Kasumi-1 (cell line): ENCODE data around the gene EVA1B.
A peak's percentile ranks its signal among the peaks of the same experiment; 100 is the strongest.

Experiments used
- DNase-seq, 2 experiments: peaks; one replicate each; lab custom pipeline; 2025; lab: John Stamatoyannopoulos, UW

Gene EVA1B

GRCh38 chr1:36323636-36324352 is at the start of gene EVA1B:
Gene EVA1B, minus strand, starts transcription at chr1:36323645. Its CDS starts 608 bp downstream, at chr1:36323037.
- peak; percentile 69 to 73 for DNase-seq

- DNase-seq, result no peak
These were observed 49.2 kb upstream of the EVA1B start for GRCh38 chr1:36372617-36373016.

GRCh38 chr1:36369061-36369861 is 45.8 kb upstream of the EVA1B start:
- peak; percentile 65 to 74 for DNase-seq

- no peak for DNase-seq
These were observed 44.4 kb upstream of the EVA1B start for GRCh38 chr1:36367798-36368197.

- DNase-seq, result no peak
These were observed 43.6 kb upstream of the EVA1B start for GRCh38 chr1:36367066-36367465.

- DNase-seq, result peak; percentile 98
These were observed 42.7 kb upstream of the EVA1B start for GRCh38 chr1:36366091-36366661.

GRCh38 chr1:36365381-36365780 is 41.9 kb upstream of the EVA1B start:
- peak; percentile 23 to 40 for DNase-seq

GRCh38 chr1:36359911-36360550 is 36.6 kb upstream of the EVA1B start:
- no peak for DNase-seq

GRCh38 chr1:36359383-36359782 is 35.9 kb upstream of the EVA1B start:
- DNase-seq, result no peak

- no peak for DNase-seq
These were observed 35.2 kb upstream of the EVA1B start for GRCh38 chr1:36358514-36359084.

- DNase-seq, result no peak
These were observed 32.4 kb upstream of the EVA1B start for GRCh38 chr1:36355811-36356210.

GRCh38 chr1:36354486-36354885 is 31.0 kb upstream of the EVA1B start:
- no peak for DNase-seq

GRCh38 chr1:36352910-36353878 is 29.7 kb upstream of the EVA1B start:
- DNase-seq, result no peak

- no peak for DNase-seq
These were observed 28.9 kb upstream of the EVA1B start for GRCh38 chr1:36352125-36352909.

GRCh38 chr1:36351227-36351977 is 28.0 kb upstream of the EVA1B start:
- peak; percentile 38 to 40 for DNase-seq

- DNase-seq, result peak; percentile 51 to 55
These were observed 27.3 kb upstream of the EVA1B start for GRCh38 chr1:36350659-36351226.

GRCh38 chr1:36349839-36350238 is 26.4 kb upstream of the EVA1B start:
- no peak for DNase-seq

GRCh38 chr1:36349241-36349671 is 25.8 kb upstream of the EVA1B start:
- DNase-seq, result no peak
